ENCODE data around the gene FGD5.
A peak's percentile ranks its signal among the peaks of the same experiment; 100 is the strongest.

FGD5 gene

GRCh38 chr3:14818804-14819500 is at the start of gene FGD5:
Gene FGD5, plus strand, starts transcription at chr3:14818962. Its CDS starts 110 bp downstream, at chr3:14819072.
- no peak for DNase-seq

- no peak for DNase-seq
Observed at GRCh38 chr3:14769544-14770325, 49.0 kb upstream of the FGD5 start.

GRCh38 chr3:14770591-14770990 is 48.2 kb upstream of the FGD5 start:
- no peak for DNase-seq

GRCh38 chr3:14771593-14772497 is 46.9 kb upstream of the FGD5 start:
- no peak for DNase-seq

- no peak for DNase-seq
Observed at GRCh38 chr3:14772533-14773138, 46.1 kb upstream of the FGD5 start.

- no peak for DNase-seq
Observed at GRCh38 chr3:14773281-14773680, 45.5 kb upstream of the FGD5 start.

GRCh38 chr3:14773691-14774128 is 45.1 kb upstream of the FGD5 start:
- no peak for DNase-seq

- DNase-seq, result no peak
Observed at GRCh38 chr3:14774431-14774830, 44.3 kb upstream of the FGD5 start.

GRCh38 chr3:14775011-14775410 is 43.8 kb upstream of the FGD5 start:
- DNase-seq, result no peak

GRCh38 chr3:14775563-14775962 is 43.2 kb upstream of the FGD5 start:
- DNase-seq, result no peak

- DNase-seq, result no peak
Observed at GRCh38 chr3:14779069-14779685, 39.6 kb upstream of the FGD5 start.

GRCh38 chr3:14780927-14781507 is 37.7 kb upstream of the FGD5 start:
- peak; percentile 2 for DNase-seq

GRCh38 chr3:14783480-14784086 is 35.2 kb upstream of the FGD5 start:
- DNase-seq, result no peak

- DNase-seq, result no peak
Observed at GRCh38 chr3:14784087-14784681, 34.6 kb upstream of the FGD5 start.

- no peak for DNase-seq
Observed at GRCh38 chr3:14785207-14786155, 33.3 kb upstream of the FGD5 start.

- no peak for DNase-seq
Observed at GRCh38 chr3:14786369-14786768, 32.4 kb upstream of the FGD5 start.

GRCh38 chr3:14787630-14788029 is 31.1 kb upstream of the FGD5 start:
- no peak for DNase-seq

- DNase-seq, result no peak
Observed at GRCh38 chr3:14788644-14789043, 30.1 kb upstream of the FGD5 start.

- no peak for DNase-seq
Observed at GRCh38 chr3:14789221-14789620, 29.5 kb upstream of the FGD5 start.

Data from NCI-H510A treated with DMSO at 0.1 percent for 48 hours (cell line).